Measurements from ENCODE around the gene ELF5. TPM values are rescaled to one million over a fixed set of nuclear protein-coding genes. Genes with fewer than 3 reads are reported as not detected.

The ELF5 gene
- total RNA-seq (not detected), polyA plus RNA-seq (not detected)
- long read RNA-seq, donor 1: 0 reads
- long read RNA-seq, donor 2: 0 reads
- long read RNA-seq, donor 3: 0 reads

GRCh38 chr11:34513682-34514449 lies at the start of gene ELF5:
ELF5 (minus strand) TSS chr11:34513794; CDS start chr11:34505749, 8,045 bp downstream.
- intact Hi-C loops (cut with DNase I): loop anchor here in 5 of 10 donors (5.0 to 10.0 kb wide), 6 partner anchors 378 to 901 kb away; partner anchors contain the start of gene SLC1A2 (in 1 of the 5)
- Histone ChIP-seq H3K27me3 (no peaks in the 10 kb centered on the region), H3K9me3 (no peaks in the 10 kb centered on the region), H3K4me3 (no peak within 1 kb of the TSS), H3K36me3 (no peaks in the 10 kb centered on the region), H3K4me1 (peaks cover 0 to 10% (median 0%) of the 10 kb centered on the region in 12 donors), H3K27ac (no peak within 1 kb of the TSS)
- DNase-seq: no peak
- TF ChIP-seq CTCF (IDR thresholded peaks at IDR 0.05) (no peak), POLR2A (IDR thresholded peaks at IDR 0.05) (no peak)
- ATAC-seq: no peak
- 78 to 85% (median 82%) methylated on average over 17 of the region's 17 CpGs for WGBS, 4 donors

- Histone ChIP-seq H3K9me3 (no peaks in the 10 kb centered on the region), H3K4me1 (no peaks in the 10 kb centered on the region), H3K36me3 (no peaks in the 10 kb centered on the region), H3K4me3 (no peak overlapping the region), H3K27ac (no peak overlapping the region), H3K27me3 (peaks cover 0 to 28% (median 4%) of the 10 kb centered on the region in 9 donors)
- WGBS, 4 donors: 63 to 79% (median 71%) methylated on average over 2 of the region's 2 CpGs
- no peak for DNase-seq
- intact Hi-C loops (cut with DNase I): no loop called here
- ATAC-seq: no peak
- no peak for TF ChIP-seq POLR2A (IDR thresholded peaks at IDR 0.05)
Observed at GRCh38 chr11:34562976-34563375, 49.4 kb upstream of the ELF5 start.

- Histone ChIP-seq H3K9me3 (no peaks in the 10 kb centered on the region), H3K4me3 (no peak overlapping the region), H3K27me3 (peaks cover 0 to 31% (median 4%) of the 10 kb centered on the region in 9 donors), H3K4me1 (no peaks in the 10 kb centered on the region), H3K36me3 (no peaks in the 10 kb centered on the region), H3K27ac (no peak overlapping the region)
- intact Hi-C loops (cut with DNase I): no loop called here
- DNase-seq (no peak), ATAC-seq (no peak)
- TF ChIP-seq POLR2A (IDR thresholded peaks at IDR 0.05) (no peak), CTCF (IDR thresholded peaks at IDR 0.05) (no peak)
- WGBS, 4 donors: 64 to 82% (median 73%) methylated on average over 4 of the region's 4 CpGs
Observed at GRCh38 chr11:34560511-34560910, 46.9 kb upstream of the ELF5 start.

- no peak for TF ChIP-seq CTCF (IDR thresholded peaks at IDR 0.05)
- 74 to 84% (median 76%) methylated on average over 4 of the region's 4 CpGs for WGBS, 4 donors
- H3K9me3 ChIP-seq: no peaks in the 10 kb centered on the region
- DNase-seq: no peak
- no peak overlapping the region for H3K27ac ChIP-seq
- H3K4me3 ChIP-seq: no peak overlapping the region
- intact Hi-C loops (cut with DNase I): no loop called here
- H3K36me3 ChIP-seq: no peaks in the 10 kb centered on the region
- no peaks in the 10 kb centered on the region for H3K4me1 ChIP-seq
- H3K27me3 ChIP-seq: peaks cover 0 to 31% (median 4%) of the 10 kb centered on the region in 9 donors
- no peak for ATAC-seq
Observed at GRCh38 chr11:34558673-34559072, 45.1 kb upstream of the ELF5 start.
